GM21447 (cell line): ENCODE data around the gene MYG1.
"Not testable (repeated sequence)": the region's sequence is repeated elsewhere in the genome, so short reads cannot be mapped to it uniquely, and the experiment has no call there.

Experiments used
- ATAC-seq: cut with Tn5 transposase; IDR thresholded peaks from one replicate; pipeline ENCODE4 v1.9.1; 2021; ENCODE audit not compliant: unreplicated experiment

Gene MYG1

DNA sequence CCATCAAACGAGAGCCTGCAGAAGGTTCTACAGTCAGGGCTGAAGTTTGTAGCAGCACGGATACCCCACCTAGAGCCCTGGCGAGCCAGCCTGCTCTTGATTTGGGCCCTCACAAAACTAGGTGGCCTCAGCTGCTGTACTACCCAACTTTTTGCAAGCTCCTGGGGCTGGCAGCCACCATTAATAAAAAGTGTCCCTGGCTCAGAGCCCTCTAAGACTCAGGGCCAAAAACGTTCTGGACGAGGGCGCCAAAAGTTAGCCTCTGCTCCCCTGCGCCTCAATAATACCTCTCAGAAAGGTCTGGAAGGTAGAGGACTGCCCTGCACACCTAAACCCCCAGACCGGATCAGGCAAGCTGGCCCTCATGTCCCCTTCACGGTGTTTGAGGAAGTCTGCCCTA is 13.0 kb upstream of the MYG1 start:
- no peak for ATAC-seq

DNA sequence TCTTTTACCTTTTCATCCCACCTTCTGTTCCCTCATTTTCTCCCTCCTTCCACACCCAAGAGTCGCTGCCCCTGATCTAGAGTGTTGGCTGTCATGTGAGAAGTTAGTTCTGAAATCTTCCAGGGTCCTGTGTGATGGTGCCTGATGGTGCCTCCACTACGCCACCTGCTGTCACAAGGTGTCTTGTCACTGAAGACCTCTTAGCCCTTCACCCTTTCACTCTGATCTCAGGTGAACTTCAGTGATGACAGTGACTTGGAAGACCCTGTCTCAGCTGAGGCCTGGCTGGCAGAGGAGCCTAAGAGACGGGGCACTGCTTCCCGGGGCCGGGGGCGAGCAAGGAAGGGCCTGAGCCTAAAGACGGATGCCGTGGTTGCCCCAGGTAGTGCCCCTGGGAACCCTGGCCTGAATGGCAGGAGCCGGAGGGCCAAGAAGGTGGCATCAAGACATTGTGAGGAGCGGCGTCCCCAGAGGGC is 11.7 kb upstream of the MYG1 start:
- ATAC-seq: no peak

DNA sequence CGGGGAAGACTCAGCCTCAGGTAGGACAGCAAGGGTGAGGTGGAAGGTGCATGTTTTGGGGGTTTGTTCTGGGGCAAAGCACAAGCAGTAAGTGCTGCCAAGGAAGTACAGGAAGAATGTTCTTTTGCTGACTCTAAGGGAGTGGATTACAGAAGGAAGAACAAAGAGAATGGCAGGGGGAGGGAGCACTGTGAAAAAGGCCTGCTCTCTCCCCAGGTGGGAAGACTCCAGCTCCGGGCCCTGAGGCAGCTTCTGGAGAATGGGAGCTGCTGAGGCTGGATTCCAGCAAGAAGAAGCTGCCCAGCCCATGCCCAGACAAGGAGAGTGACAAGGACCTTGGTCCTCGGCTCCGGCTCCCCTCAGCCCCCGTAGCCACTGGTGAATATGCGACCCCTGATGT is 11.2 kb upstream of the MYG1 start:
- no peak for ATAC-seq

DNA sequence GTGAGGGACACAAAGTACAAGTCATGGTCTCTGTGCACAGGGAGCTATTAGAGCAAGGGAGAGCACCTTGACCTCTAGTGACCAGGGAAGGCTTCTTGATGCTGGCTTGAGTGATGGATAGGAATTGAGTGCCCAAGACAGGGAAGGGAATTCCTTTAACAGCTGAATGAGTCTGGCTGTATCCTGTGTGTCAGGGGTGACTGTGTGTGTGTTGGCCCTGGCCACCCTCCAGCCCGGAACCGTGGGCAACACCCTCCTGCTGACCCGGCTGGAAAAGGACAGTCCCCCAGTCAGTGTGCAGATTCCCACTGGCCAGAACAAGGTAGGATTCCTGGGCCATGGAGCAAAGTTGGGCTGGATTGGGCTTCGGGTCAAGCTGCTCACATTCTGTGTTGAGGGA is 9.6 kb upstream of the MYG1 start:
- ATAC-seq: no peak

DNA sequence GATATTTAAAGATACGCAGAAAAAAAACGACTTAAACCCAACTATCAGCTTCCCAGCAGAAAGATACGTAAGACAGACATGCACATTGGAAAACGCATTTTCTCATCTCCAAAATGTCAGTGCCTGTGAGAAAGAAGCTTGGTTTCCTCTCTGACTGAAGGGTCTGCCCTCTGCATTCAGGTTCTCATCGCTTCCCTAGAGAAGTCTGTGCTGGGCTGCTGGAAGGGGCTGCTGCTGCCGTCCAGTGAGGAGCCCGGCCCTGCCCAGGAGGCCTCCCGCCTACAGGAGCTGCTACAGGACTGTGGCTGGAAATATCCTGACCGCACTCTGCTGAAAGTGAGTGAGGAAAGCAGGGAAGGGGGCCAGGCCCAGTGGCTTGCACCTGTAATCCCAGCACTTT is 8.8 kb upstream of the MYG1 start:
- no peak for ATAC-seq

DNA sequence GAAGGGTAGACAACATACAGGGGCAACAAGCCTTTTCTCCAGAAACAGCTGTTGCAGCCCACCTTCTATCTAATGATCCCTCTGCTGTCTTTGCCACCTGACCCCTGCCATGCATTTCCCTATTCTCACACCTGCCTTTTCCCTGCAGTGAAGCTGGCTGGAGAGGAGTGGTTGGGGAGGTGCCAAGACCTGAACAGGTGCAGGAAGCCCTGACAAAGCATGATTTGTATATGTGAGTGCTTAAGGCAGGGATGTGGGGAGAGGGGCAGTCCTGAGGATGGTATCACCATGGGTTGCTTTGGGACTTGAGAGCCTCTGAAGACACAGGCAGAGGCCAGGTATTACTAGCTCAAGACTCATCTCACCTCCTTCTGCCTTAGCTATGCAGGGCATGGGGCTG is 7.1 kb upstream of the MYG1 start:
- no peak for ATAC-seq

DNA sequence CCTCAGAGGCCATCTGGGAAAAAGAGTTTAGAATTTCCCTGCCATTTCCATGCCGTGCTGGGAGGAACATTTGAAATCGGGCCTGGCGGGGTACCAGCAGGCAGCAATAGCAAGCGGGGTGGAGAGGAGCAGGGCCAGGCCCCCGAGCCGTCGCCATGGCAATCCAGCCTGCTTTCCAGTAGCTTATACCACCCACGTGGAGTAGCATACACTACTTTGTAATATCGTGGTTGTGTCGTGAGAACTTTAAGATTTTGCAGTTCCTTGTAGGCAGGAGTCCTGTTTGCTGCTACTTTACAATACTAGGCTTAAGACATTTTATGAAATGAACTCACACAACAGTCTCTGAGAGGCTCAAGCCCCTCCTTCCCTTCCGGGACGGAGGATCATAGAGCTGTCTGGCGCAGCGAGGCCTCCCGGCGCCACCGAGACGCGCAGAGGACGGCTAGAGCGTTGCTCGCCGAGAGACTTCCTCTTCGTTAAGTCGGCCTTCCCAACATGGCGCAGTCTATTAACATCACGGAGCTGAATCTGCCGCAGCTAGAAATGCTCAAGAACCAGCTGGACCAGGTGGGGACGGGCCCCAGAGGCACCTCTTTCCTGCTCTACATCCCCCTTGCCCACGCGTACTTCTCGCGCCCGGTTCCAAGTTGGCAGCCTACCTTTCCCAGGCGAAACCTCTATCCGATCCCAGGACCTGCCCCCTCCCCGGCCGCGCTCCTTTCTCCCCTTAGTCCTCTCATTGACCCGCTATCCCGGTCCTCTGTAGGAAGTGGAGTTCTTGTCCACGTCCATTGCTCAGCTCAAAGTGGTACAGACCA is 4.2 kb upstream of the MYG1 start, which contains the start of gene PFDN5:
Gene PFDN5, plus strand, starts transcription at position 473 of the 821 bp plus-strand sequence. Its CDS starts 26 bp downstream, at position 499.
- ATAC-seq: peak; percentile 79

DNA sequence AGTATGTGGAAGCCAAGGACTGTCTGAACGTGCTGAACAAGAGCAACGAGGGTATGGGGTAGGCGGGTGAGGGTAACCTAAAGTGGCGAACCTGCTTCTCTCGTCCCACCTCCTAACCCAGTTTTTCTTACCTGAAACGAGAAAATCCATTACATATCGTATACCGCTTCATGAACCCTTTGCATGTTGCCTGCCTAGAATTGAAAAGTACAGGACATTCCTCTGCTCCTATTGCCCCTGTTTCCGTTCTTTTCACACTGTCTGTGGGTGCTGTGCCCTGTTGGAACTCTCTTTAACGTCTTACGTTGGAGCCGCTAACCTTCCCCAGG is 3.6 kb upstream of the MYG1 start:
- ATAC-seq: no peak

DNA sequence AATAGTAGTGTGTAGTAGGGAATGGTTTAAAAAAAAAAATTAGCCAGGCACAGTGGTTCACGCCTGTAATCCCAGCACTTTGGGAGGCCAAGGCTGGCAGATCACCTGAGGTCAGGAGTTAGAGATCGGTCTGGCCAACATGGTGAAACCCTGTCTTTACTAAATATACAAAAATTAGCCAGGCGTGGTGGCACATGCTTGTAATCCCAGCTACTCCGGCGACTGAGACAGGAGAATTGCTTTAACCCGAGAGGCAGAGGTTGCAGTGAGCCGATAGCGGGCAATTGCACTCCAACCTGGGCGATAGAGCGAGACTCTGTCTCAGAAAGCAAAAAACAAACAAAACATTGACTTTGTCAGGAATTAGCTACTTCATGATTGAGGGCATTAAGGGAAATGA is 2.4 kb upstream of the MYG1 start:
- not testable (repeated sequence) for ATAC-seq

DNA sequence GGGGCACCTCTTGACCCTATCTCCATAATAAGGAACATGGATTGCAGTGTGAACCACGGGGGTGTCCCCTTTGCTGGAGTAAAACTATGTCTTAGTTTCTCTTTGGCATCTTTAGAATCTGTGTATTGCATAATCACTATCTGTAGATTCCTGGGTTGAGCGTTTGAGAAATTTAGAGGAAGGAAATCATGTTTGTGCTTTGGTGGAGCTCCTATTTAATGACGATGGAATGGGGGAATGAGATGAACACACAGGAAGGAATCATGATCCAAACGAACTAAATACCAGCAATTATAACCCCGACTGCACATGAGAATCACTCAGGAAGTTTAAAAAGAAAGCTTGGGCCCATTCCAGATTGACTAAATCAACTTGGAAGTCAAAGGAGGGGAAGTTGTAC is 1.3 kb upstream of the MYG1 start:
- no peak for ATAC-seq

DNA sequence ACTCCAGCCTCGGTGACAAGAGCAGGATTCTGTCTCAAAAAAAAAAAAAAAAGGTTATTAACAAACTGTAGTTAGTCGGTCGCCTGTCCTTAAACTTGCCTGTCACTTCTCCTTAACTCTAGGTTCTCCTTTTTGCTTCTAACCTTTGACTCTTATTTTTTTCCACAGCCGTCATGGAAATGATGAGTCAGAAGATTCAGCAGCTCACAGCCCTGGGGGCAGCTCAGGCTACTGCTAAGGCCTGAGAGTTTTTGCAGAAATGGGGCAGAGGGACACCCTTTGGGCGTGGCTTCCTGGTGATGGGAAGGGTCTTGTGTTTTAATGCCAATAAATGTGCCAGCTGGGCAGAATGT is 418 bp upstream of the MYG1 start:
- ATAC-seq: no peak

DNA sequence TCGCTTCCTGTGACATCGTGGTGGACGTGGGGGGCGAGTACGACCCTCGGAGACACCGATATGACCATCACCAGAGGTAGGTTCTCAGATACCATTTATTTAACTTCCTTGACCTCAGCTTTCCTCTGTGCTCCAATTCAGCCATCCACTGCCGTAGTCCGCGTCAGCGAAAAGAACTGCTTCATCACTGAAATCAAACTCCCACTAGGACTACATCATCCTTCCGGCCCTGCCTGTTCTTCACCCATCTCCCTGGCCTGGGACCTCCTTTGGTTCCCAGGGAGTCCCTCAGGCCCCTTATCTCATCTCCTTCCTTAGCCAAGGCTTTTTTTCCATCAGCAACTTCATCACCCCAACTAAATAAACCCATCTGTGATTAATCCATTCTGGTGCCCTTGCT is 692 bp downstream of the MYG1 start:
- no peak for ATAC-seq

DNA sequence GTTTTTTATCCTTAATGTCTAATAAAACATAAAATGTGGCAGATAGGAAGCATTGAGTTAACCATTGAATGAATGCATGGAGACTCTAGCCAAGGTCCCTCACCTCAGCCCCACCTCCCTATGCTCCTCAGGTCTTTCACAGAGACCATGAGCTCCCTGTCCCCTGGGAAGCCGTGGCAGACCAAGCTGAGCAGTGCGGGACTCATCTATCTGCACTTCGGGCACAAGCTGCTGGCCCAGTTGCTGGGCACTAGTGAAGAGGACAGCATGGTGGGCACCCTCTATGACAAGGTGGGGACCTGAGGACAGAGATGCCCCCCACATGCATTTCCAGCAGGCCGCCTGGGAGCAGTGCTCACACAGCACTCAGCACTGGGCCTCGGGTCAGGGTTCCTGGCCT is 3.4 kb downstream of the MYG1 start:
- no peak for ATAC-seq

DNA sequence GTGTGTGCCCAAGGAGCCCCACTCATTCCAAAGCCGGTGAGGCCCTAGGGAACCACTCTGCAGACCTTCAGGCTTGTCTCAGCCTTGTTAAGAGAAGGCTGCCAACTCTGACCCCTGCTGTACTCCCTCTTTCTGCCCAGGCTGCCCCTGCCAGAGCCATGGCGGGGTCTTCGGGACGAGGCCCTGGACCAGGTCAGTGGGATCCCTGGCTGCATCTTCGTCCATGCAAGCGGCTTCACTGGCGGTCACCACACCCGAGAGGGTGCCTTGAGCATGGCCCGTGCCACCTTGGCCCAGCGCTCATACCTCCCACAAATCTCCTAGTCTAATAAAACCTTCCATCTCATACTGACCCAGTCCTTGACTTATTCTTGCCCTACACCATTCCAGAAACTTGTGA is 7.3 kb downstream of the MYG1 start:
- no peak for ATAC-seq

DNA sequence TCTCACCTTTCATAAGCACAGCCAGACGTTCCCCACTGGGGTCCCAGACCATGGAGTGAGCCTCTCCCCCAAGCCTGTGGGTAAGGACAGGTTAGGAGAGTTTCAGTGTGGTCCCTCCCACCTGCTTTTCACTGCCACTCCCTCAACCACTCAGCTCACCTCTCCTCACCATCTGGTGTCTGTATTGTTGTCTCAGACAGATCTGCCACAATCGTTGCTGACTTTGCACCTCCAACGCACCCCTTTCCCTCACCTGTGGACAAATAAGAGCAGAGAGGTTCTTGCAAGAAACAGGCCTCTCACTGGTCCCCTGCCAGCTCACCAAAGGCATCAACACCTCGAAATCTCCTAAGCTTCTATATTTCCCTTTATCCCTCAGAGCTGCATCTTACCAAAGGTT is 8.8 kb downstream of the MYG1 start:
- ATAC-seq: no peak

DNA sequence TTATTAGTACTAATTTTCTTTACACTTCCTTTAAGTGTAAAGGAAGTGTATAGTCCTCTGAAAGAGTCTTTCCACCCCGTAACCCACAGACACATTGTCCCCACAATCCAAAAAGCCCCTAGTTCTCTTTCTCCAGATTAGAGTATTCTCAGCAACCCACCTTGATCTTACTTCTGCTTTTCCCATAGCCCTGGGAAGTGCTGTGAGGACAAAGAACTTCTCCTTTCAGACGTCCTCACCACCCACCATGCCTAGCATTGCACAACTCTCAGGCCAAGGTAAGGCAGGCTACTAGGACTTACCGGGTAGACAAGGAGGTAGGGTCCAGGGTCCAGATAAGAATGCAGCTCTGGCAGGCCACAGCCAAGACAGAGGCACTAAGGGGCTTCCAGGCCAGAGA is 14.5 kb downstream of the MYG1 start:
- ATAC-seq: no peak

DNA sequence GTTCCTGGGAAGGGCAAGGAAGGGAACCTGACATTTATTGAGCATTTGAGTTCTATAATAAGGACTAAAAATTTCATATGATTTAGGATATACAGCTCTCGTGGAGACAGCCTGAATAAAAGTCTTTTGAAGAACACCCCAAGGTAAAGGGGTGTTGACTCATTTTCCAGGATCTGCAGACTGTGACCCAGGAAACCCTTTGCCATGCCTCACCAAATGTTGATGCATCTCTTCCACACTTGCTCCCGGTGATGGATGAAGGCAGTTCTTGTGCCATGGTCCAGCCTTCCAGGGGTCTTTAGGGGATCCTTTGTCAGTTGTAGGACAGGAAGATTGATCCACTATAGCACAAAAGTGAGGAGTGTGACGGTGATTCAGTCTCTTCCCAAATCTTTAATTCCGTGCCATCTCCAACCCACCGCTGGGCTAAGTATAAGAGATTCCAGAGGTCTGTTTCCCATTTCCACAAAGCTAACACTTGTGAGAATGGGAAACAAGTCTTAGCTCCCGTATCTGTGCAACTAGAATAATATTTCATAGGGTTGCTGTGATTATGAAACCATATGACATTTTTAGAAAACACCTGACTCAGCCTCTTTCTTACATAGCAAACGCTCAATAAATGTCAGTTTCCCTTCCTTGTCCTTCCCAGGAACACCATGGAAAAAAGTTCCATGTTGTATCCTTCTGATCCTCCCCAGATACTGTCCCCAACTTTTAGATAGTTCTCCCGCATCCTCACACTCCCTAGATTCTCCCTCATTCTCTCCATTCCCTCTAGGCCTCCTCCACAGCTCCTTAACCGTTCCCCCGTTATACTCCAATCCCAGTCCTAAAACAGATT is 21.1 kb downstream of the MYG1 start:
- ATAC-seq: no peak

DNA sequence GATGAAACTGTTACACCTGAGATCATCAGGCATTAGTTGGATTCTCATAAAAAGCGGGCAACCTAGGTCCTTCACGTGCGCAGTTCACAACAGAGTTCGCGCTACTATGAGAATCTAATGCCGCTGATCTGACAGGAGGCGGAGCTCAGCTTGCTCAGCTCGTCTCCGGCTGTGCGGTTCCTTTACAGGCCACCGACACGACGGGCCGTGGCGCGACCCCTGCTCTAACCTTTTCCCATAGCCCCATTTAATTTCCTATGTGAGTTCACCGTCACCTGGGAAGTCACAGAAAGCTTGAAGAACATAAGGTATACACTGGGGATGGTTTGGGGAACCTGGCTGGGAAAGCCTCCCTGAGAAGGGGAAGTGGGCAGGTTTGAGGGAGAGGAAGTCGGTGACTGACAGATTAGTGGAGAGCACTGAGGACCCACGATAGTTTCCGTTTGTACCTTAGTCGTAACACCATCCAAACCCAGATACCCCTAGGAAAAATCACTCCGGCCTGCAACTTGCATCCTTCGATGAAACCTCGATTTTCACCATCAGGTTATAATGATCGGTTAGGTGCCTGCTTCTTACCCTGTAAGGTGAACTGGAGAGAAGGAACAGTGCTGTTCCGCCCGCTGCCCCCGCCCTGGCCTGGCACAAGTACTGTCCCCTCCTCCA is 24.8 kb downstream of the MYG1 start:
- ATAC-seq: peak; percentile 40

DNA sequence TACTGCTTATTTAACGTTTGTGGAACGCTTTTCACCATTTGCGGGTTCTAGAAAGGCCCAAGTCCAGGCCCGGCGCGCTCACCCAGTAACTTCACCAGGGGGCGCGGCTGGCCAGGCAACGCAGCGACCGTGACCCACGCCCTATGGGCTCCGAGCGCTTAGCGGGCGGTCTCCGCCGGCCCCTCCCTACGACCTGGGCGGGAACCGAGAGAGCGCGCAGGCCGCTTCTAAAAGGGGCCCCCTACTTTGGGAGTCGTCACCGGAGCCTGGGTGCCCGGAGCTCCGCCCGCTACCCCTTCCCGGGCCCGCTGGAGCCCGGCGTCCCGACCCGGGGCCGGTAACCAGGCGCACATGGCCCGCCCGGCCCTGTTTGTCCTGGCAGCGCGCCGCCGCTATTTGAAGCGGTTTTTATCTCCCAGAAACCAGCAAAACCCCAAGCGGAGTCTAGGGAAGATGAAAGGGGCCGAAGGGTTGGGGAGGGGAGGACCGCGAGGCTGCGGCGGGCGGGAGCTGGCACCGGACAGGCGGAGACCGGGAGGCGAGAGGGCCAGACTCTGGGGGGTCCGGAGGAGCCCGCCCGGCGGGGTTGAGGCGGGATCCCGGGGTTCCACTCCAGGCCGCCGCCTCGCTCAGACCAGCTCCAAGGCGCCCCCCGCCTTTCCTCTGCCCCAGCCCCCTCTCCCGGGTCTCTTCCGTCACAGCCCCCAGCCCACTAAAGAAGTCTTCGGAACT is 25.4 kb downstream of the MYG1 start:
- peak; percentile 45 for ATAC-seq

DNA sequence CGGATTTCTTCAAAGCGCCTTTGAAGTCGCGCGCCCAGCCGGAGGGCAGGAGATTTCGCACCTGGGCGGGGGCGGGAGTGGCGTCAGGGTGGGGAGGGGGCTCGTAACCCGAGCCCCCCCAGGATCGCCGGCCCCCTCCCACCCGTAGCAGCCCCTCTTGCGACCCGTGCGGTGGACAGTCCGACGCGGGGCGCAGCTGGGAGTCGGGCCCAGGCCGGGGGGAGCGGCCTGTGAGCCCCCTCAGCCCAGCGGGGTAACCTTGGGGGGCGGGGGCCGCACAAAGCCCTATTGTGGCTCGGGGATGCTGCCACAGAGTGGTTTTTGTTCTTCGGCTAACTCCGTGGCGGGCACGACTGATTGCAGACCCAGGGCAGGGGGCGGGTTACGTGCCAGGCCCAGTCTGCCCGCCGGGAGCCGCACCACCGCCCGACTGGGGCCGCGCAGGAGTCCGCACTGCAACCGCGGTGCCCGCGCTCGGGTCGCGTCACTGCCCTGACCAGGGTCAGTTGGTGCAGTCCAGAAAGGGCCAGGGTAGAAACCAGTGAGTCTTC is 26.1 kb downstream of the MYG1 start:
- no peak for ATAC-seq
